GM12891 (cell line): ENCODE results near the gene ALDH1A3.
A peak's percentile ranks its signal among the peaks of the same experiment; 100 is the strongest.

Experiments used
- PAX5 ChIP-seq: IDR thresholded peaks from 2 replicates; pipeline ENCODE4 v1.6.1; 2011; ENCODE audit warnings: low read length, moderate library complexity, mild to moderate bottlenecking; ENCODE audit not compliant: insufficient read depth, severe bottlenecking
- POLR2A ChIP-seq: IDR thresholded peaks from 2 replicates; pipeline ENCODE4 v1.6.1; 2011; ENCODE audit warnings: low read depth, low read length, control low read depth
- POLR2AphosphoS5 ChIP-seq: IDR thresholded peaks from 2 replicates; pipeline ENCODE4 v1.6.1; 2011; ENCODE audit warnings: low read depth, low read length, control low read depth
- SPI1 ChIP-seq: IDR thresholded peaks from 2 replicates; pipeline ENCODE4 v1.6.1; 2011; ENCODE audit warnings: low read depth, low read length, control low read depth
- TAF1 ChIP-seq: IDR thresholded peaks from 2 replicates; pipeline ENCODE4 v1.6.1; 2011; ENCODE audit warnings: low read depth, low read length, control low read depth

DNA sequence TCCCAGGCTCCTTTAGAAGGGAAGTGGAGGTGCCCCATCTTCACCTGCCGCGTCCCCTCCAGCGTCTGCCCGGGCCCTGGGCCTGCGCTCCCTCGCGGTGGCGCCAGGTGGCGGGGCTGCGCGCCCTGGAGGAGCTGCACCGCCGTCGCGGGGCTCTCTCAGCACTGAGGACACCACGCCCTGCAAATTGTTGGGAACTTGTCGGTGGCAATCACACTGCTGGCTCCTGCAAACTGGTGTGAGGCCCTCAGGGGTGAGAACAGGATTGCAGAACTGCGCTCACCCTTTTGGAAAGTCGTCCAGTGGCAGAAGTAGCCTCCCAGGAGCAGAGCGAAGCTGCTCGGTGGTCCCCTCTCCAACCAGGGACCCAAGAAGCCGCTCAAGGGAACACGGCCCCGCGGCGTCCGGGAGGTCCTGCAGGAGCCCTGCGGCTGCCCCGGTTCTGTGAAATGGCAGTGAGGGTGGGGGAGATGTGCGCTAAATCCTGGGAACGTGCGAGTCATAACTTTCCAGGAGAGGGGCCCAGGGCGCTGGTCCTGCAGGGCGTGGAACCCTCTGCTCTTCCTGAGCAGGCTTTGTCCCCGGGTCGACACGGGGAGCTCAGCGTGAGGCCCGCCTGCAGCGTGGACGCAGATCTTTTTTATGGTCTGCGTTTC, 38.5 kb downstream of the ALDH1A3 start:
- TF ChIP-seq POLR2A (no peak), POLR2AphosphoS5 (no peak), TAF1 (no peak), SPI1 (0 out of 2 replicates have a peak, but pooled peaks have one; percentile 18), PAX5 (no peak)
